ENCODE measurements around the gene CORO1C.

CORO1C gene

GRCh38 chr12:108605690-108606406, 125.5 kb downstream of the CORO1C start:
- in situ Hi-C loops (cut with HindIII; ENCODE audit: low sequenced_read_pairs), result loop anchor here (5.0 kb wide), 1 partner anchor 36 kb away; no protein-coding TSS in a partner anchor

GRCh38 chr12:108605000-108605689, 126.2 kb downstream of the CORO1C start:
- in situ Hi-C loops (cut with HindIII; ENCODE audit: low sequenced_read_pairs), result loop anchor here (5.0 kb wide), 1 partner anchor 37 kb away; no protein-coding TSS in a partner anchor

- in situ Hi-C loops (cut with HindIII; ENCODE audit: low sequenced_read_pairs), result no loop called here
Measured at GRCh38 chr12:108604208-108604941, 126.9 kb downstream of the CORO1C start.

- in situ Hi-C loops (cut with HindIII; ENCODE audit: low sequenced_read_pairs), result no loop called here
Measured at GRCh38 chr12:108603743-108604142, 127.6 kb downstream of the CORO1C start.

GRCh38 chr12:108602976-108603704, 128.2 kb downstream of the CORO1C start:
- in situ Hi-C loops (cut with HindIII; ENCODE audit: low sequenced_read_pairs), result no loop called here

GRCh38 chr12:108602209-108602705, 129.1 kb downstream of the CORO1C start:
- in situ Hi-C loops (cut with HindIII; ENCODE audit: low sequenced_read_pairs), result no loop called here

- in situ Hi-C loops (cut with HindIII; ENCODE audit: low sequenced_read_pairs), result no loop called here
Measured at GRCh38 chr12:108600702-108601007, 130.7 kb downstream of the CORO1C start.

- in situ Hi-C loops (cut with HindIII; ENCODE audit: low sequenced_read_pairs), result no loop called here
Measured at GRCh38 chr12:108599948-108600701, 131.2 kb downstream of the CORO1C start.

- in situ Hi-C loops (cut with HindIII; ENCODE audit: low sequenced_read_pairs), result no loop called here
Measured at GRCh38 chr12:108599541-108599940, 131.8 kb downstream of the CORO1C start.

- in situ Hi-C loops (cut with HindIII; ENCODE audit: low sequenced_read_pairs), result no loop called here
Measured at GRCh38 chr12:108598553-108599250, 132.6 kb downstream of the CORO1C start.

- in situ Hi-C loops (cut with HindIII; ENCODE audit: low sequenced_read_pairs), result no loop called here
Measured at GRCh38 chr12:108597559-108598471, 133.5 kb downstream of the CORO1C start, which contains the start of gene TMEM119. TSS of gene TMEM119 (minus strand) at chr12:108598084. CDS start at chr12:108592383, 5,701 bp downstream.

GRCh38 chr12:108596854-108597558, 134.3 kb downstream of the CORO1C start:
- in situ Hi-C loops (cut with HindIII; ENCODE audit: low sequenced_read_pairs), result no loop called here

- in situ Hi-C loops (cut with HindIII; ENCODE audit: low sequenced_read_pairs), result no loop called here
Measured at GRCh38 chr12:108595711-108596647, 135.3 kb downstream of the CORO1C start.

All from DLD1 (cell line).